ENCODE measurements around the gene TXNL4A.

Gene TXNL4A

DNA sequence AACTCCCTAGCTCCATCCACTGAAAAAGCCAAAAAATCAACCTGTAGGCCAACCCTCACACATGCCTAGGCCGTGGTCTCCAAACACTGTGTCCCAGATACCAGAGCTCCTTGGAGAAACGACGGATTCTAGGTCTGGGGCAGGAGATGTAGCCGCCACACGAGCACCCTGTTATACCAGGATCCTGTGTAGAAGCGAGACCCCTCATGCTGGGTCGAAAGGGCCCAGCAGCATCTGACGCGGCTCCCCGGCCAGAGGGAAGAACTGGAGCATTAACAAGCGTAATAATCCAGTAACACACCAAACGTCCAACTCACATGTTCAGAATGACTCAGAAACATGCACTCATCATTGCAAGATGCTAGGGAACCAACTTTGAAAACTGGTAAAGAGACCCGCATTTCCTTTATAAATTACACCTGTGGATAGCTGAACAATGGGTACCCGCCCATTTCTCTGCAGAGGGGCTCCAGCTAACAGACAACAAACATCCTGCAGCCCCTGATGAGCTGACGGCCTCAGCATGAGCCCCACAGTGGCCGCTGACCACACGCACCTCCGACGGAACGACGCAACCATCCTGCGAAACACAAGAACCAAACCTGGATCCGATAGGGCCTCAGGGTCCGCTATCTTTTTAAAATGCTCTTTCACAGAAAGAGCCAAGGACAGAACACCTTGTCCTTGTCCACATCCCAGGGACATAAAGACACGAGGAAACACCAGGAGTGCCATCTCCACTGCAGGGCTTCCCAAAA is 51.1 kb downstream of the TXNL4A start:
- no peak overlapping the region for H3K4me3 Mint-ChIP-seq
- peaks cover 44% of the 10 kb centered on the region for H3K9me3 Mint-ChIP-seq
- no peak overlapping the region for H3K27ac Mint-ChIP-seq
- TF ChIP-seq, protein P1, sequence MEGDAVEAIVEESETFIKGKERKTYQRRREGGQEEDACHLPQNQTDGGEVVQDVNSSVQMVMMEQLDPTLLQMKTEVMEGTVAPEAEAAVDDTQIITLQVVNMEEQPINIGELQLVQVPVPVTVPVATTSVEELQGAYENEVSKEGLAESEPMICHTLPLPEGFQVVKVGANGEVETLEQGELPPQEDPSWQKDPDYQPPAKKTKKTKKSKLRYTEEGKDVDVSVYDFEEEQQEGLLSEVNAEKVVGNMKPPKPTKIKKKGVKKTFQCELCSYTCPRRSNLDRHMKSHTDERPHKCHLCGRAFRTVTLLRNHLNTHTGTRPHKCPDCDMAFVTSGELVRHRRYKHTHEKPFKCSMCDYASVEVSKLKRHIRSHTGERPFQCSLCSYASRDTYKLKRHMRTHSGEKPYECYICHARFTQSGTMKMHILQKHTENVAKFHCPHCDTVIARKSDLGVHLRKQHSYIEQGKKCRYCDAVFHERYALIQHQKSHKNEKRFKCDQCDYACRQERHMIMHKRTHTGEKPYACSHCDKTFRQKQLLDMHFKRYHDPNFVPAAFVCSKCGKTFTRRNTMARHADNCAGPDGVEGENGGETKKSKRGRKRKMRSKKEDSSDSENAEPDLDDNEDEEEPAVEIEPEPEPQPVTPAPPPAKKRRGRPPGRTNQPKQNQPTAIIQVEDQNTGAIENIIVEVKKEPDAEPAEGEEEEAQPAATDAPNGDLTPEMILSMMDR (IDR thresholded peaks at IDR 0.05; ENCODE audit: unreplicated experiment in 3 of 3): no peak
- H3K36me3 Mint-ChIP-seq (ENCODE audit: low read depth): peaks cover 92% of the 10 kb centered on the region
- no peaks in the 10 kb centered on the region for H3K27me3 Mint-ChIP-seq (ENCODE audit: low read depth)
- H3K4me1 Mint-ChIP-seq: peaks cover 22% of the 10 kb centered on the region

DNA sequence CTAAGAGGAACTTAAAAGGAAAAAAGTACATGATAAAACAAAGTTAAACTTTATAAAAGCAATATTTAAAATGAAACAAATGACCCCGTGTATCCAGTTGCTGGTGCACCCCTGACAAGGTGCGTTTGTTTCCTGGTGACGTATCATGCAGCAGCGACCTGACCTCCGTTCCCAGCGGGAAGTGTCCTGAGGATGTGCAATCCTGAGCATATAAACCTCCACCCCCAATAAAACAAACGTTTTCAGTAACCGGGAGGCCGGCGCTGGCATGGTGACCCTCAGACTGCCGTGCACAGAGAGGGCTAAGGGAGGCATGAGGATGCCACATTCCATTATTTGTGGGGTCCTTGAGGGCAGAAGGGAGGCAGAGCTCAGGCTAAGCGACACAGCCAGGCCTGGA is 51.7 kb downstream of the TXNL4A start:
- Mint-ChIP-seq H3K36me3 (ENCODE audit: low read depth) (peaks cover 91% of the 10 kb centered on the region), H3K4me1 (peaks cover 16% of the 10 kb centered on the region), H3K27ac (no peak overlapping the region), H3K9me3 (peaks cover 48% of the 10 kb centered on the region), H3K27me3 (ENCODE audit: low read depth) (no peaks in the 10 kb centered on the region), H3K4me3 (no peak overlapping the region)
- TF ChIP-seq, protein P1 (IDR thresholded peaks at IDR 0.05; ENCODE audit: unreplicated experiment in 3 of 3): no peak

DNA sequence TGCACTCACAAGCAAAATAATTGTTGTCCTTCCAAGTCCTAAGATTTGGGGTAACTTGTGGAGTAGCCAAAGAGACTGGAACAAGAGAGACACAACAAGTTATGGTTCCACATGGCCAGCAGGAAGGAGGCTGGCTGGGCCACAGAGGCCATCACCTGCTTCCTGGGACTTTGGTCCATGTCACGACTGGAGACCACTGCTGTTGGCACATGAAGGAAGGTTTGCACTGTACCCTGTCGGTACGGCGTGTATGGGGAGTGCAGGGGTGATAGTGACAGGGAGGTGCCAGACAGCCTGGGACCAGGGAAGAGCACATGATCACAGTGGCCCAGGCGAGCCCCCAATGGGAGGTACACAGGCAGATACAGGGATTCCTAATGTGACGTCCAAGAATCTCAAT is 52.4 kb downstream of the TXNL4A start:
- Mint-ChIP-seq H3K4me3 (no peak overlapping the region), H3K36me3 (ENCODE audit: low read depth) (peaks cover 96% of the 10 kb centered on the region), H3K27me3 (ENCODE audit: low read depth) (no peaks in the 10 kb centered on the region), H3K27ac (no peak overlapping the region), H3K4me1 (peaks cover 16% of the 10 kb centered on the region), H3K9me3 (peaks cover 54% of the 10 kb centered on the region)
- TF ChIP-seq, protein P1 (IDR thresholded peaks at IDR 0.05; ENCODE audit: unreplicated experiment in 3 of 3): no peak

DNA sequence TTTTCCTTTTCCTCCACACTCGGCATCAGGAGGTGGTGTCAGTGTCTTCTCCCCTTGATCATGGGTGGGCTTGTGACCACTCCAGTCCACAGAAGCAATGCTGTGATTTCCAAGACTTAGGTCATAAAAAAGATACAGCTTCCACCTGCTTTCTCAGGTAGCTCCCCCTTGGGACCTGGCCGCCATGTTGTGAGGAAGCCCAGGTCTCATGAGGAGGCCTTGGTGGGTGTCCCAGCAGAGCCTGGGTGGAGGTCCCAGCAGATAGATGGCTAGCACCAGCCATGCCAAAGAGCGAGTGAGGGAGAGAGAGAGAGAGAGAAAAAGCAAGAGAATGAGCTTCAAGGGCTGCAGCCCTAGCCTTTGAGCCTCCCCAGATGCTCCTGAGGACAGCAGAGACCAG is 52.9 kb downstream of the TXNL4A start:
- H3K27ac Mint-ChIP-seq: no peak overlapping the region
- peaks cover 98% of the 10 kb centered on the region for H3K36me3 Mint-ChIP-seq (ENCODE audit: low read depth)
- H3K27me3 Mint-ChIP-seq (ENCODE audit: low read depth): no peaks in the 10 kb centered on the region
- no peak overlapping the region for H3K4me3 Mint-ChIP-seq
- TF ChIP-seq, protein P1 (IDR thresholded peaks at IDR 0.05; ENCODE audit: unreplicated experiment in 3 of 3): no peak
- peaks cover 16% of the 10 kb centered on the region for H3K4me1 Mint-ChIP-seq
- H3K9me3 Mint-ChIP-seq: peaks cover 55% of the 10 kb centered on the region

DNA sequence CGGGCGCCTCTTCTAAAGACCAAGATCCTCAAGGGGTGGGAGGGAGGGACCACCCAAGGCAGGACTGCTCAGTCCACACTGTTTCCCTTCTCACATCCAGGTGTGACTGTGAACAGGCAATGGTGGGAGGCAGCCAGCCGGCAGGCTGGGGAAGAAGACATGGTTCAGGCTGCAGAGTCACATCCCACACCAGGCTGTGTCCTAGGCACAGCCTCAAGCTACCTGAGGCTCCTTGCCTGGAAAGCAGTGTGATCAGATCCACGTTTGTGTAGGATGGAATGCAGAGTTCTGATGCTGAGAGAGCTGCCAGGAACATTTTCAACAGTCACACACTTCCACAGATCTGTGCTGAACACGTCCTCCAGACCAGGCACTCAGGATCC is 53.3 kb downstream of the TXNL4A start:
- peaks cover 98% of the 10 kb centered on the region for H3K36me3 Mint-ChIP-seq (ENCODE audit: low read depth)
- H3K27me3 Mint-ChIP-seq (ENCODE audit: low read depth): no peaks in the 10 kb centered on the region
- H3K27ac Mint-ChIP-seq: no peak overlapping the region
- H3K4me3 Mint-ChIP-seq: no peak overlapping the region
- peaks cover 16% of the 10 kb centered on the region for H3K4me1 Mint-ChIP-seq
- TF ChIP-seq, protein P1 (IDR thresholded peaks at IDR 0.05; ENCODE audit: unreplicated experiment in 3 of 3): no peak
- peaks cover 59% of the 10 kb centered on the region for H3K9me3 Mint-ChIP-seq
